HG03196 (cell line): ENCODE measurements around the gene MAGI1.

ENCODE experiments used
- ATAC-seq: cut with Tn5 transposase; IDR thresholded peaks from one replicate; pipeline ENCODE4 v1.9.1; 2021; ENCODE audit not compliant: unreplicated experiment

Gene MAGI1

DNA sequence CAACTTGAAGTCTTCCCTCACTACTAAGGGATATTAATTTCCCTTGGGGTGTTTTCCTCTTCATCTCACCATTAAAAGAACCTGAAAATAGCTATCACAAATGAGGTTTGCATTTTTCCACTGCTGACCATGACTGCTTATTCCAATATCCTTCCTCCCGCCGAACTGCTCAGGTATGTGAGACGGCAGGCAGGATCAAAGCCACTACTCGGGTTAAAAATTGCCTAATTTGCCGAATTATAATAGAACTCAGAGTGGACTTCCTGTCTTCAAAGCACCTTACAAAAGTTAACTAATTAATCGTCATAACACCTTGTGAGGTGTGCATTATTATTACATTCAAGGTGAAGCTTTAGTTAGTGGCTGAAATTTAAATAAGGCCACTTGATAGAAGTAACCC is 695.7 kb downstream of the MAGI1 start:
- ATAC-seq = no peak

DNA sequence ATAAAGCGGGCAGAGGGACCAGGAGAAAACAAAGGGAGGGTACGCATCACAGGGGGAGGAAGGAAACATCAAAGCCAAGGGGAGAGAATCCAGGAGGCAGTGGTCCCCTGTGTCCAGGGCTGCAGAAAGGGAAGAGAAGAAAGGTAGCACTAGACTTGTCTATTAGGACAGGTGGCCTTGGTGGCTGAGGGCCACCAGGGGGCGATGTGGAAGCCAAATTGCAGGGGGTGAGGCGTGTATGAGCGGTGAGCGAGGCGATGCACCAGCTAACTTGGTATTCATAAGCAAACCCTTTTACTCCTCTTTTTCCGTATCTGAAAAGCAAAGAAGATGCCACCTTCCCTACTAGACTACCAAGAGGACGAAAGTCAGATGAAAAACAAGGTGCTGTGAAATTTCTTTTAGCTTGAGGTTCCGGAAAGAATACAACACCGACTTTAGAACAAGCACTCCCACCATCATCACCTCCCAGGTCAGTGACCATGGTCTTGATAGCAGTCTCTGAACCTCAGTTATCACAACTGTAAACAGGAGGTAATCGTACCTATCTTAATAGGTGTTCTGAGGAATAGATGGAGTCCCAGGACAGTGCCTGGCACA is 696.5 kb downstream of the MAGI1 start:
- ATAC-seq = no peak

DNA sequence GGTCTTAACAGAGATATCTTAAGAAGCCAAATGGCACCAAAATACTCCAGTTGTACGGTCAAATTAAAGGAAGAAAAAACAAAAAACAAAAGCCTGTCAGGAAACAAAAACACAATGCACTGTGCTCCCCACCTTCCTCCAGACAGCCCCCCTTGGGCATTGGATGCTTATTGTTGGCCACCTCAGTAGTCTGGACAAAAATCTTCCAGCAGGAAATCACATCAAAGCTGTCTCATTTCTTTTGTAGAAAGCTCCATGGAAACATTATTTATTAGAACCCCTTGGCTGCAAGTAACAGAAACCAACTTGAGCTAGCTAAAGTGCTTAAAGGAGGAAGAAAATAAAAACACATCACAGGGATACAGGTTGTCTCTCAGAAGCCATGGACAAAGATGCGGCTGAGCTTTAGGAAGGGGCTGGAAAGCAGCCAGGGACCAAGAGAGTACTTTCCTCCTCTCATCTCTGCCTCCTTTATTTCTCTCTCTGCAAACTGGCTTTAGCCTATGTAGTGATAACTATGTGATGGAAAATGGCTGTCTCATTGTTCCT is 699.5 kb downstream of the MAGI1 start:
- ATAC-seq = no peak

DNA sequence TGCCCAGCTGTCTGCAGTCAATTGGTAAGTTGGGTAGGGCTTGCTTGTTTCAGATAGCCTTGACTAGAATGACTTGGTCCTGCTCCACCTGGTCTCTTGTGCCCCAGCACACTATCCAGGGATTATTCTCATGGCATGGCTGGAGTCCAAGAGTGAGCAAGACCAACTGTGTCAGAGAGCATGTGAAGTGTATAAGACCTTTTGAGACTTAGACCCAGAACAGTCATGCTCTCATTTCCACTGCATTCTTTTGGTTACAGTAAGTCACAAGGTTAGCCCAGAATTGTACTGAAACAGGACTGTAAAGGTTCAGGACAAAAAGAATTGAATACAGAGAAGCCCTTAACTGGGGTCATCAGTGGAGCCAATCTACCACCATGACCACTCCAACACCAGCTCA is 700.1 kb downstream of the MAGI1 start:
- ATAC-seq = no peak

DNA sequence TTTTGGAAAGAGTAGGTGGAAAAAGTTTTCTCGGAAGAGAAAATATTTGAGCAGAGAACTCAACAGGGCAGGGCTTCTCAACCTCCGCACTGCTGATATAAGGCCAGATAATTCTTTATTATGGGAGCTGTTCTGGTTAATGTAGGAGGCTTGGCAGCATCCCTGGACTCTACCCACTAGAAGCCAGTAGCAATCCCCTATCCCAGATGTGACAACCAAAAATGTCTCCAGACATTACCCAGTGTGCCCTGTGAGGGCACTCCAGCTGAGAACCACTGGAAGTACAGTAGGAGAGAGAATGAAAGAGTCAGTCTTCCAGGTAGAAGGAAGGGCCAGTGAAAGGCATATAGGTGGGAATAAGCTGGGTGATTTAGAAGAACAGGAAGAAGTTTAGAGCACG is 703.1 kb downstream of the MAGI1 start:
- ATAC-seq = no peak

DNA sequence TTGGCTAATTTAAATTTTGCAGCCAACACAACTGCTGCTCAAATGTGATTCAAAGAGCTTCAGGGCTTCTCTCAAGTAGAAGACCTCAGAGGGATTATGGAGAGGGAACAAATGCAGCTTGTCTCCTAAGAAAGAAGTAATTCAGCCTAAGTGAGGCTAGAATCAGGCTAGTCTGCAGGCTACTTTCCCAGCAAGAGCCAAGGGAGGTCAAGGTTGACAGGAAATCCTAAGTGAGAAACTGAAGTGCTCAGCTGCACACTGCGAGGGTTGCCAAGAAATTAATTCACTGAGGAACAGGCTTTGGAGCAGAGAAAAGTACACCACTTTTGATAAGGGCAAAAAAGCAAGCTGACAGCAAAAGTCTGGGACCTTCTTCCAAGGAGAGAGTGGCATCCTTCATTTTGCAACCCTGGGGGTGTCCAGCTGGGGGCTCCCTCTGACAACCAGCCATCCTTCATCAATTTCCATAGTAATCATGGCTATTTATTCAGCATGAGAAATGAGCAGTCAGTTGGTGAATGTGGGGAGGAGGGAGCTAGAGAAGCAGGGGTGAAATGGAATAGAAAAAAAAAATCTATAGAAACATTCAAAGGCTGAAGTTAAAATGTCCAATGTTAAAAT is 704.6 kb downstream of the MAGI1 start:
- ATAC-seq = no peak

DNA sequence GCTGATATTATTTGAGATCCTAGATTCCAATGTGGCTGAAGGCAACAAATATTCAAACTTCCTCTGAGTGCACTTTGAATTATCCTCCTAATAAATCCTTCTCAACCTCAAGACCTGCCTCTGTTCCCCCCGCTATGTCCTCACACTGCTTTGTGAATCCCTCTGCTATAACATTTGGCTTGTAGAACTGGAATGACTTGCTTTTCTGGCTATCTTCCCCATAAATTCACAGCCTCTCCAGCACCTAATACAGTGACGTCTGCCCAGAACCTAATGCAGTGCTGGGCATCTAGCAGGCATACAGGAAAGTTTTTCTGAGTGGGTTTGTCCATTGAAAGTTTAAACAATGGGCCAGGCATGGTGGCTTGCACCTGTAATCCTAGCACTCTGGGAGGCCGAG is 707.0 kb downstream of the MAGI1 start:
- no peak for ATAC-seq

DNA sequence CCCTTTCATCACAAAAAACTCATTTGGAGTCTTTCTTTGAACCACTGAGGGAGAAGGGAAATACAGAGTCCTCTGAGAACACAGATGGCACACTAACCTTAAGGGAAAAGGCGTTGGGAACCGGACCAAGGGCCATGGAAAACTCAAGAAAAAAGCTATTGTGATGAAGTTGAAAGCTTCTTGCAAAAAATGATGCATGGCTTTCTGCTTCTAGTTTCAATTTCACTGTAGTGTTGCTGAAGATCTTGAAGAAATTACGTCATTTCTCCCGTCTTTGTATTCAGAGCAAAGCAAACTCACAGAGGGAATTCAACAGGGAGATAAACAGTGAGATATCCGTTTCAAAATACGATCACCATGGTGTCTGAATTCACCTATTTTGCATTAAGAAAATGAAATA is 708.6 kb downstream of the MAGI1 start:
- no peak for ATAC-seq

DNA sequence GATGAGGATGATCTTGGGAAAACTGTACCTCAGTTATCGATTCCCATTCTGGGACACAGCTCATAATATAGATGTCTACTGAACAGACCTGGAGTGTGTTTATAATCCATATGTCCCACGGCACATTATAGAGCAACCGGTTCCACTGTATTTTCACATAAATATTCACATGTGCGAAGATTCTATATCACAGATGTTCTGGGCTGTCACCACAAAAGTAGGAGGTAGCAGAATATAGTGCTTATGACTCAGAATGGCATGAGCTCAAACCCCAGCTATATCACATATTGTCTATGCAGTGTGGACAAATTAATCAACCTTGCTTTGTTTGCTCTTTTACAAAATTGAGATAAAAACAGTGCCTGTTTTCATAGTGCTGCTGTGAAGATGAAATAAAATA is 710.6 kb downstream of the MAGI1 start:
- ATAC-seq = no peak

DNA sequence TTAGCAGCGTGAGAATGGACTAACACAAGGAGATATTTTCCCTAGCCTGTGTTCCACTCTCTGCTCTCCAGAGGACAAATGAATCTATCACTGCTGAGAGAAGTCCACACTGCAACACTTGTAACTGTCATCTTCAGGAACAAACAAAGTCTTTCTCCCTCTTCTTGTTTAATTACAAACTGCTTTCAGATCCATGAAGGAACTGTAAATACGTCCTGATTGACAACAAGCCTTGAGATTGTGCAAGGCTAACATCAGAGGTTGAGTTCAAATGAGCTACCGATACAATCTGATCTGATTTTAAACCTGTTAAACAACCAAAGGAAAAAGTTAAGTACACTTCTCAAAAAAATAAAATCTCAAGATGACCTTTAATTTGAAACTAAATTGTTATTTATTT is 712.1 kb downstream of the MAGI1 start:
- no peak for ATAC-seq

DNA sequence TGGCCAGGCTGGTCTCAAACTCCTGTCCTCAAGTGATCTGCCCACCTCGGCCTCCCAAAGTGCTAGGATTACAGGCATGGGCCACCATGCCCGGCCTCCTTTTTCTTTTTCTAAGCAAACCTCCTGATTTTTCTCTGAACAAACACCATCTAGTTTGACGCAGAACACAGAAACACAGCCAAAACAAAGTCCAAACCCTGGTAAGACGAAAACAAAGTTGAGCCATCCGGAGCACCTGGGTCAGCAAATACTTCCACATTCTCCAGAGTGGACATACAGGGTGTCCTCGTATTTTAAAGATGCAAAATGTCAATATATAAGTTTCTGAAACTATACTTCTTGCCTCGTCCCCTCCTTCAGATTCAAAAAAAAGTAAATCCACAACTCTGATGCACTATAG is 715.8 kb downstream of the MAGI1 start:
- no peak for ATAC-seq

DNA sequence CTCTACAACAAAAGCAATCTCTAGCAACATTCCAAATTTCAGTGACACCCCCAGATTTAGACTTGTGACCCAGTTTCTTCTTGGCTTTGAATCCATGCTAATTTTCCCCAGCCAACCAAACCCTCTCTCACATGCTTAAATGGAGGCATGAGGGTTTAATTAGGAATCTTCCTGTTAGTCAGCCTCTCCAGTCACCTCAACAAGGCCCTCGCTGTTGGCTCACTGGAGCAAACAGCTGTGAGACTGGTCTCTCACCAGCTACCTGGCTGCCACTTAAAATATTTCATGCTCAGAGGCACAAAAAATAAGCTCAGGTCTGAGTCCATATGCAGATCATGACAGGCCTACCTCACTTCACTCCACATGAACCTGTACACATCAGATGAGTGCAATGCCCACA is 720.5 kb downstream of the MAGI1 start:
- no peak for ATAC-seq

DNA sequence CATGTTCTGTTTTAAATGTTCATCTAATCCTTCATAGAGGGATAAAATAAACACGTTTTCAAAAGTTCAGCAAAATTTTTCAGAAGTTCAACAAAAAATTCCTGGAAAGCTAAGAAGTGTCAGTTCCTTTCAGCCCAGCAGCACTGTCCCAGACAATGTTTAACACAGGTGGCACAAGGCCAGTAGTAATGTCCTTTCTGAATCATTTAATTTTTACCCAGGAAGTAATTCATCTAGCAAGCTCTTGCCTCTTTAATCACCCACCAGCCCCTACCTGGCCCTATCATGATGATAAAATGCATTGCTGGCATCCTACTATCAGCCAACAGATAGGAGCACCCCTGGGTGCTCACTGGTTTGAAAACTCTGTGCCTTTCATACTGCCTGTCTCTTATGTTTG is 723.8 kb downstream of the MAGI1 start:
- no peak for ATAC-seq

DNA sequence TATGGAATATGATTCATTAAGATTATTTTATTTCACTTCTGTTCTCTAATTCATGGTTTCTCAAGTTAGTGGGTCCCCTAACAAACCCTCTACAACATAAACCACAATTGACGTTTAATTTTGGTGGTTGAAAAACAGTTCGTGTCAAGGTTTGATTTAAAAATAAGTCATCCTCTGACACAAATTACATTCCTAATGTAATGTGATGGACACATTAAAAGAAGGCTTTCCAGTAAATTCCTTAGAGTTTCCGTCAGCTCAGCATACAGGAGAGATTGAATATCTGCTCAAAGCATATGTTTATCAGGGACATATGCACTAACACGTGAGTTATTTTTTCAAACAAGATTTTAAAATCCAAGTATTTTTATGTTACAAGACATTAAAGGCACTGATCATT is 724.4 kb downstream of the MAGI1 start:
- no peak for ATAC-seq

DNA sequence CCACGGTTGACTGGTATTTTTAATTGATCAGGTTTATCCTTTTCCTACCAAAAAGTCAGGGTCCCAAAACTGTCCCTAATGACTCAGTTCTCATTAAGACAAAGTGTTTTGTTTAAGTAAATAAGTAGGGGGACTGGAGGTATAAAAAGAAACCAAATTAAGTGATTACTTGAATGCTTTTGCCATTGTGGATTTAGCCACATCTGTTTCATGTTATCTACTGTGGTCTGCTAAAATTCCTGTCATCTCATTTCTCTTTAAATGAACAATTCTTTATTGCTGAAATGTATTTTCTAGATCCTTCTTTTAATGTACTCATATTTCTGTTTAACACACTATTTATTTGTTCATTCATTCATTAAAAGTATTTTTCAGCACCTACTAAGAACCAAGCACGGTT is 725.1 kb downstream of the MAGI1 start:
- ATAC-seq = no peak

DNA sequence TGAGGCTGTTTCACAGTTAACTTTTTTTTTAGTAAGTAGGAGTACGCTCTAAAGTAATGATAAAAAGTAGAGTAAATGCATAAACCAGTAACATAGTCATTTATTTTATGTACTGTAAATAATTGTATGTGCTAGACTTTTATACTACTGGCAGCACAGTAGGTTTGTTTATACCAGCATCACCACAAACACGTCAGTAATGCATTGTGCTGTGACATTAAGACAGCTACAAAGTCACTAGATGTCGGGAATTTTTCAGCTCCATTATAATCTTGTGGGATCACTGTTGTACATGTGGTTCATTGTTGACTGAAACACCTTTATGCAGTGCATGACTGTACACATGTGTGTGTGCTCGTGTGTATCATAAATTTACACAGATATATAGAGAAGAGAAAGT is 732.9 kb downstream of the MAGI1 start:
- ATAC-seq = no peak
